ENCODE results near the gene PRELID1.
A peak's percentile ranks its signal among the peaks of the same experiment; 100 is the strongest.

Gene PRELID1

GRCh38 chr5:177314376-177315342 is 11.1 kb downstream of the PRELID1 start:
- no peak for DNase-seq

- DNase-seq: no peak
These were observed 11.8 kb downstream of the PRELID1 start for GRCh38 chr5:177315411-177315810.

GRCh38 chr5:177316005-177316404 is 12.4 kb downstream of the PRELID1 start:
- no peak for DNase-seq

GRCh38 chr5:177317959-177318377 is 14.4 kb downstream of the PRELID1 start:
- DNase-seq: peak; percentile 41

GRCh38 chr5:177319913-177320588 is 16.5 kb downstream of the PRELID1 start:
- no peak for DNase-seq

GRCh38 chr5:177320879-177321278 is 17.3 kb downstream of the PRELID1 start:
- DNase-seq: no peak

- no peak for DNase-seq
These were observed 22.3 kb downstream of the PRELID1 start for GRCh38 chr5:177325868-177326381.

- no peak for DNase-seq
These were observed 24.2 kb downstream of the PRELID1 start for GRCh38 chr5:177327539-177328522.

GRCh38 chr5:177328545-177329231 is 25.1 kb downstream of the PRELID1 start:
- DNase-seq: no peak

- DNase-seq: no peak
These were observed 26.3 kb downstream of the PRELID1 start for GRCh38 chr5:177329883-177330282.

GRCh38 chr5:177330991-177331842 is 27.6 kb downstream of the PRELID1 start:
- DNase-seq: no peak

- no peak for DNase-seq
These were observed 28.7 kb downstream of the PRELID1 start for GRCh38 chr5:177332031-177332895.

GRCh38 chr5:177332896-177333260 is 29.3 kb downstream of the PRELID1 start:
- no peak for DNase-seq

GRCh38 chr5:177333420-177334154 is 30.0 kb downstream of the PRELID1 start:
- no peak for DNase-seq

- DNase-seq: no peak
These were observed 30.6 kb downstream of the PRELID1 start for GRCh38 chr5:177334155-177334551.

GRCh38 chr5:177334781-177335700 is 31.4 kb downstream of the PRELID1 start:
- no peak for DNase-seq

- no peak for DNase-seq
These were observed 32.1 kb downstream of the PRELID1 start for GRCh38 chr5:177335701-177336065.

GRCh38 chr5:177336112-177336511 is 32.5 kb downstream of the PRELID1 start:
- DNase-seq: no peak

Data from NCI-H226 (cell line).